ENCODE measurements around the gene MRPL49.
A peak's percentile ranks its signal among the peaks of the same experiment; 100 is the strongest.

MRPL49 gene

DNA sequence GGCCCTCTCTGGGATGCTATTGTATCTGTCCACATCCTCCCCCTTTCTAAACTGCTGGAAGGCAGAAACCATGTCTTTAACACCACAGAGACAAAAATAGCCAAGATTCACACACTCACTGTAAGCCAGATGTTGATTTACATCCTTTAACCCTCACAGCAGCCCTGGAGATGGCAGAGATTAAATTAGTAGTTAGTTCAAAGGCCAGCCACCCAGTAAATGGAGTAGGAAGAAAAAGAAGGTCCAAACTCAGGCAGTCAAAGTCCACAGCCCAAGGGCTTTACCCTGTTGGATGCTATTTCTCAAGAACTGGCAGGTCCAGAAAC, 2.5 kb upstream of the MRPL49 start:
- TF ChIP-seq, protein P1, sequence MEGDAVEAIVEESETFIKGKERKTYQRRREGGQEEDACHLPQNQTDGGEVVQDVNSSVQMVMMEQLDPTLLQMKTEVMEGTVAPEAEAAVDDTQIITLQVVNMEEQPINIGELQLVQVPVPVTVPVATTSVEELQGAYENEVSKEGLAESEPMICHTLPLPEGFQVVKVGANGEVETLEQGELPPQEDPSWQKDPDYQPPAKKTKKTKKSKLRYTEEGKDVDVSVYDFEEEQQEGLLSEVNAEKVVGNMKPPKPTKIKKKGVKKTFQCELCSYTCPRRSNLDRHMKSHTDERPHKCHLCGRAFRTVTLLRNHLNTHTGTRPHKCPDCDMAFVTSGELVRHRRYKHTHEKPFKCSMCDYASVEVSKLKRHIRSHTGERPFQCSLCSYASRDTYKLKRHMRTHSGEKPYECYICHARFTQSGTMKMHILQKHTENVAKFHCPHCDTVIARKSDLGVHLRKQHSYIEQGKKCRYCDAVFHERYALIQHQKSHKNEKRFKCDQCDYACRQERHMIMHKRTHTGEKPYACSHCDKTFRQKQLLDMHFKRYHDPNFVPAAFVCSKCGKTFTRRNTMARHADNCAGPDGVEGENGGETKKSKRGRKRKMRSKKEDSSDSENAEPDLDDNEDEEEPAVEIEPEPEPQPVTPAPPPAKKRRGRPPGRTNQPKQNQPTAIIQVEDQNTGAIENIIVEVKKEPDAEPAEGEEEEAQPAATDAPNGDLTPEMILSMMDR (IDR thresholded peaks at IDR 0.05) = no peak
- no peak for DNase-seq (ENCODE audit: low spot score)
- no peak overlapping the region for H3K4me3 ChIP-seq
- H3K27ac ChIP-seq = no peak overlapping the region

- TF ChIP-seq, protein P1 (IDR thresholded peaks at IDR 0.05) = no peak
- Histone ChIP-seq H3K4me3 (peak overlapping the region; percentile 77), H3K27ac (no peak overlapping the region)
- DNase-seq (ENCODE audit: low spot score) = no peak
Measured at GRCh38 chr11:65120831-65121230, 1.3 kb upstream of the MRPL49 start.

- H3K4me3 ChIP-seq = peak overlapping the region; percentile 77
- peak overlapping the region; percentile 92 to 97 for H3K27ac ChIP-seq
- no peak for DNase-seq (ENCODE audit: low spot score)
- TF ChIP-seq, protein P1 (IDR thresholded peaks at IDR 0.05) = no peak
Measured at GRCh38 chr11:65121447-65121864, 665 bp upstream of the MRPL49 start.

- TF ChIP-seq, protein P1 (IDR thresholded peaks at IDR 0.05) = no peak
Measured at GRCh38 chr11:65124480-65125196, 2.5 kb downstream of the MRPL49 start.

GRCh38 chr11:65125197-65126056, 3.3 kb downstream of the MRPL49 start:
- peak; percentile 58 for DNase-seq (ENCODE audit: low spot score)
- H3K4me3 ChIP-seq = no peak overlapping the region
- TF ChIP-seq, protein P1 (IDR thresholded peaks at IDR 0.05) = no peak

More at GRCh38 chr11:65124480-65125196, 2.5 kb downstream of the MRPL49 start:
- H3K4me3 ChIP-seq = no peak overlapping the region
- peak; percentile 56 for DNase-seq (ENCODE audit: low spot score)
- H3K27ac ChIP-seq = no peak overlapping the region

GRCh38 chr11:65126624-65127274, 4.6 kb downstream of the MRPL49 start:
- no peak for DNase-seq (ENCODE audit: low spot score)
- H3K4me3 ChIP-seq = no peak overlapping the region
- no peak overlapping the region for H3K27ac ChIP-seq
- TF ChIP-seq, protein P1 (IDR thresholded peaks at IDR 0.05) = no peak

More at GRCh38 chr11:65125197-65126056, 3.3 kb downstream of the MRPL49 start:
- no peak overlapping the region for H3K27ac ChIP-seq
